ENCODE measurements around the gene ZMIZ1. TPM values are rescaled to one million over a fixed set of nuclear protein-coding genes. Genes with fewer than 3 reads are reported as not detected.

Gene ZMIZ1
- polyA plus RNA-seq, 1 donor from 2014 or later = 4.6 TPM

DNA sequence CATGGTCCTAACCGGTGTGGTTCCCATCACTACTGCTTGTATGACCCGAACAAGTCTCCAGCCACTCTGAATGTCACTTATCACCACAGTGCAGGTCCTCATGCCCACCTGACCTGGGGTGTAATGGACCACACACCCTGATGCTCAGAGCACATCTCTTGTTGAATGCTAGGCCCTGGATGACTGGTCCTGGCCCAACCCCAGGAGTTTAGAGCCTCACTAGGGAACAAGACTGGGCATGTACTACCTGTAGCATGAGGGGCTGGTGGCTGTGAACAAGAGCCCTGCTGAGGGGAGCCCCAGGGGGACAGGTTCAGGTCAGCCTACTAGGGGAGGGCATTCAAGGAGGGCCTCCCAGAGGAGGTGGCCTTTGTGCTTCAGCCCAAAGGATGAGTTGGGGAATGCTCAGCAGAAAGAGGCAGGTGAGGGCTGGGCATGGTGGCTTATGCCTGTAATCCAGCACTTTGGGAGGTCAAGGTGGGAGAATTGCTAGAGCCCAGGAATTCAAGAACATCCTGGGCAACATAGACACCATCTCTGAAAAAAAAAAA, 31.2 kb downstream of the ZMIZ1 start:
- Mint-ChIP-seq H3K9me3 (no peaks in the 10 kb centered on the region), H3K36me3 (no peaks in the 10 kb centered on the region), H3K27ac (no peak overlapping the region), H3K4me3 (peak overlapping the region in 1 of 4 donors; percentile 28), H3K4me1 (peaks cover 6 to 20% (median 16%) of the 10 kb centered on the region in 3 donors), H3K27me3 (peaks cover 28% of the 10 kb centered on the region)

DNA sequence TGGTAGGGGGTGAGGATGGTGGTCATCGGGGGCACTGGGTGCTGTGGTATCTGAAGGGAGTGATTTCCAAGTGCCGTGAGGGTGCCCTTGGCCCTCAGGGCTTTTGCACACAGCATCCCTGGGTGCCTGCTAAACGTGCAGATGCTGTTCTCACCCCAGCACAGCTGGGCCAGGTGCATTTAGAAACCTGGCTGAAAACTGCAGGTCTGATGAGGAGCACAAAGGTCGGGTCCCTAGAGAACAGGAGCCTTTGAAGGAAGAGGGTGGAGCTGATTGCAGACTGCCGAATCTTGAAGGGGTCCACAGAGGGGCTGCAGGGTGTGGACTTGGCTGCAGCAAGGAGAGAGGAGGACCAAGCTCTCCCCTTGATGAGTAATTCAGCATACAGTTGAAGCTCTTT, 32.0 kb downstream of the ZMIZ1 start:
- Mint-ChIP-seq H3K27me3 (peaks cover 28% of the 10 kb centered on the region), H3K9me3 (no peaks in the 10 kb centered on the region), H3K4me1 (peaks cover 6 to 20% (median 16%) of the 10 kb centered on the region in 3 donors), H3K4me3 (no peak overlapping the region), H3K36me3 (no peaks in the 10 kb centered on the region), H3K27ac (no peak overlapping the region)

DNA sequence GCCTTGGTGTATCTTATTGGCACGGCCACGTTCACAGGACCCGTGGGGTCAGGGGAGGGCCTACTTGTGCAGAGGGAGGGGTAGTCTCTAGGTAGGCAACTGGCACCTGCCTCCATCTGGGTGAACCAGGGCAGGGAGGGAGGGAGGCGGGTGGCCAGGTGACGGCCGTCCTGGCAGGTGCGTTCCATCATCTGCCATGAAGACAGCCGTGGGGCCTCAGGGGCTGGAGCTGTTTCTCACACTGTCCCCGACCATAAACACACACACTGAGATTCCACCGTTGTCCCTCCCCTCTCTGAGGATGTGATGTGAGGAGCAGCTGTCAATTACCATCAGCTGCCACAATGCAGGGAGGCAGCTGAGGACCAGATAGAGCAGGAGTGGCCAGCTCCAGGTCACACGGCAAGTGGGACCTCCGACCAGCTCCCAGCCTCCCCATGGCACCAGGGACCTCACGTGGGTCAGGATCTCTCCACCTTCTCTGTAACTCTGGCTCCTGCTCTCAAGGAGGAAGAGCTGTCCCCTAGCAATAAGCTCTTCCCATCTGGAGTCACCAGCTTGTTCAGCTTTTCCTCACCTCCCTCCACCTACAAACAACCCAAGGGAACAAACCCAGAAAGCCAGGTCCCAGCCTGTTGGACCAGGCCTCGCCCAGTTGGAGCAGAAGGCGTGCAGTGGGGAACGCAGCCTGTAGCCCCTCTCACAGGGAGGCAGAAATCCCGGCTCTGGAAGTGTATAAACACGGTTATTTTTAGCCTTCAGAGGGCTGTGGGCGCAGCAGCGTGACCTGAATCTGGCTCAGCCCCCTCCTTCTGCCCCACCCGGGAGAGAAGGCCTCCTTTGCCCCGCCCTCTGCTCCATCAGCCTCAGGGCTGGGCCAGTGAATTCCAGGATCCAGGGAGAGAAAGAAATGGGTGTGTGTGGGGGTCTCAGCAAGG, 33.1 kb downstream of the ZMIZ1 start:
- Mint-ChIP-seq H3K4me1 (peaks cover 6 to 20% (median 14%) of the 10 kb centered on the region in 3 donors), H3K4me3 (peak overlapping the region in 1 of 4 donors; percentile 84), H3K9me3 (no peaks in the 10 kb centered on the region), H3K27me3 (peaks cover 26% of the 10 kb centered on the region), H3K36me3 (no peaks in the 10 kb centered on the region), H3K27ac (no peak overlapping the region)

DNA sequence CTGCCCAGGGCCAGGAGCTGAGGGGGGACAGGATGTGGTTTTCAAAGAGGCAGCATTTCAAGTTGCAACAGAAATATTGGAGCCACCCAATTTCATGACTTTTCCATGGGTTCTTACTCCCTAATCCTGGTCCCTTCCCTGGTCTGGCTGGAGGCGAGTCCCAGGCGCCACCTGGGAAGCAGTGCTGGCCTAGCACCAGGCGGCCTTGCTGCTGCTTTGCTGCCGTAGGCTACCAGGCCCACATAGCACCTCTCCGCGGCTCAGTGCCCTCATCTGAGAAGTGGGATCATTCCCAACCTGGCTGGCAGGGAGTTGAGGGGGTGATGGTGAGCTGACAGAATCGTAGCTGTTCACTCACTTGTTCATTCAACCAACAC, 33.7 kb downstream of the ZMIZ1 start:
- peaks cover 26% of the 10 kb centered on the region for H3K27me3 Mint-ChIP-seq
- H3K4me1 Mint-ChIP-seq = peaks cover 6 to 20% (median 14%) of the 10 kb centered on the region in 3 donors
- no peak overlapping the region for H3K27ac Mint-ChIP-seq
- no peaks in the 10 kb centered on the region for H3K36me3 Mint-ChIP-seq
- no peaks in the 10 kb centered on the region for H3K9me3 Mint-ChIP-seq
- H3K4me3 Mint-ChIP-seq = peak overlapping the region in 1 of 4 donors; percentile 84

DNA sequence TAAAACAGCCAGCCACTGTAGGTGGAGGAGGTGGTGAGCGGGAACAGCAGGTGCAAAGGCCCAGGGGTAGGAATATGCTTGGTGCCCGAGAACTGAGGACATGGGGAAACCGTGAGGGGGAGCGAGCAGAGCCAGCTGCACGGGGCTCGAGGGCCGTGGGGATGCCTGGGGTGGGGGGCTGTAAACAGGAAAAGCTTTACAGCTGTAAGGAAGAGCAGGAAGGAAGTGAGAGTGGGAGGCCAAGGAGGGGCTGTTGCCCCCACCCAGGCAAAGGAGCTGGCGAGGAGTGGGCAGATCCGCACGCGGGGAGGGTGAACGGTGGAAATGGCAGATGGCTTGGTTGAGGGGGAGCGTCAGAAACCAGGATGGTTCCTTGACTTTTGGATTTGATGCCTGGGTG, 34.4 kb downstream of the ZMIZ1 start:
- H3K9me3 Mint-ChIP-seq = no peaks in the 10 kb centered on the region
- H3K4me3 Mint-ChIP-seq = peak overlapping the region in 1 of 4 donors; percentile 24
- no peak overlapping the region for H3K27ac Mint-ChIP-seq
- H3K4me1 Mint-ChIP-seq = peaks cover 6 to 16% (median 14%) of the 10 kb centered on the region in 3 donors
- peaks cover 26% of the 10 kb centered on the region for H3K27me3 Mint-ChIP-seq
- H3K36me3 Mint-ChIP-seq = no peaks in the 10 kb centered on the region

DNA sequence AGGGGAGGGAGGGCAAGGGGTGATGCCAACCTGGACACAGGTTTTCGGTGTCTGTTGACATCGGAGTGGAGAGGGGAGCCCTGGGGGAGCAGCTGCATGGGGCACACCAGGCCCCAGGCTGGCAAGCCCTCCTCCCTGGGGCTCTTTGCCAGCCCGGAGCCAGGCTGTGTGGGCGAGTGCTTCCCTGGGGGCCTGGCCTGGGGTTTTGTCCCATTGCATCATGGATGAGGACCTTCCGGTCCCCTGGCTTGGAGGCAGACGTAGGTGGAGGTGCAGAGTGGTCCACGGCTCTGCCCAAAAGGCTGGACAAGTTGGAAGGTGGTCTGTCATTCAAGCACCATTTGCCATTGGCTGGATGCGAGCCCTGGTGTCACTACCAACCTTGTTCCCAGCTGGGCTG, 34.8 kb downstream of the ZMIZ1 start:
- no peaks in the 10 kb centered on the region for H3K36me3 Mint-ChIP-seq
- H3K4me3 Mint-ChIP-seq = no peak overlapping the region
- peaks cover 26% of the 10 kb centered on the region for H3K27me3 Mint-ChIP-seq
- peaks cover 2 to 13% (median 10%) of the 10 kb centered on the region in 3 donors for H3K4me1 Mint-ChIP-seq
- H3K9me3 Mint-ChIP-seq = no peaks in the 10 kb centered on the region
- no peak overlapping the region for H3K27ac Mint-ChIP-seq

DNA sequence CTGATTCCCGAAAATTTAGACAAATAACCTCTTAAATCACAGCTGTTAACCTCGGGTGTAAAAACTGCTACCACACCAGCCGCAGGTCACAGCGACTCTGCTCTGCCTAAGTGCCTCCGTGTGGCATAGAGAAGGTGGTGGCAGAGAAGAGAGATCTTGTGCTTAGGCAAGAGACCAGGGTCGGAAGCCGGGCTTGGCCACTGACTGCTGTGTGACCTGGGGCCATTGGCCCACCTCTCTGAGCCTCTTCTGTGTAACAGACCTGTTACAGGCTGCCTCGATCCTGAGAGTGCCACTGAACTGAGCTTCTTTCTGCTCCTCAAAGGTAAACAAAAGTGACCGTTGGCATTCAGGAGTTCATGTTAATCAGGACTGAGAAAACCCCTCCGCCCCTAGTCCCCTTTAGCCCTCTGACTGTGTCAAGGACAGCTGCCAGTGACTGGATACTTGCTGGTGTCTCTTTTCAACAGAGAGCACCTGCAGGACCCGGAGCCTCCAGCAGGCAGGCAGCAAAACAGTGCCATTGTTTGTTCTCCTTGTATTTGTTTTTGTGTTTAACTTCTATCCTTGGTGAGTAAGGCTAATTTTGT, 36.5 kb downstream of the ZMIZ1 start:
- H3K27ac Mint-ChIP-seq = no peak overlapping the region
- H3K9me3 Mint-ChIP-seq = no peaks in the 10 kb centered on the region
- H3K4me1 Mint-ChIP-seq = peaks cover 0 to 13% (median 7%) of the 10 kb centered on the region in 3 donors
- no peak overlapping the region for H3K4me3 Mint-ChIP-seq
- H3K36me3 Mint-ChIP-seq = no peaks in the 10 kb centered on the region
- H3K27me3 Mint-ChIP-seq = peaks cover 28% of the 10 kb centered on the region

DNA sequence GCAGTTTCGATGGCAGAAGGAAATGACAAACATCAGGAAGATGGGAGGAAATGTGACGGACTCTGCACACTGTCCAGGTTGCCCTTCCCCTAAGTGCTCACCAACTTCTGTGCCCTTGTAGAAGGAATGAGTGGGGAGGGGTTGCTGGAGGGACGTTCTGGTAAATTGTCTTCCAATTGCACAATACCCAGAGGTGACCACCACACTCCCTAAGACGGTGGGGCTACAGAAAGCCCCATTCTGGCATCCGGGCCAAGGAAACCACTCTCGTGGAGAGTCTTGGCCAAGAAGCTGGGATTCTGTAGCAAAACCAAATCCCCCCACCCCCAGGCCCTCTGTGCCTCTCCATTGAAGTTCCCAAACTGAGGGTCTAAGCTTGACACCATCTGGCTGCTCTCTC, 37.1 kb downstream of the ZMIZ1 start:
- Mint-ChIP-seq H3K4me1 (peaks cover 0 to 13% (median 7%) of the 10 kb centered on the region in 3 donors), H3K36me3 (no peaks in the 10 kb centered on the region), H3K27ac (no peak overlapping the region), H3K4me3 (no peak overlapping the region), H3K9me3 (no peaks in the 10 kb centered on the region), H3K27me3 (peaks cover 24% of the 10 kb centered on the region)

DNA sequence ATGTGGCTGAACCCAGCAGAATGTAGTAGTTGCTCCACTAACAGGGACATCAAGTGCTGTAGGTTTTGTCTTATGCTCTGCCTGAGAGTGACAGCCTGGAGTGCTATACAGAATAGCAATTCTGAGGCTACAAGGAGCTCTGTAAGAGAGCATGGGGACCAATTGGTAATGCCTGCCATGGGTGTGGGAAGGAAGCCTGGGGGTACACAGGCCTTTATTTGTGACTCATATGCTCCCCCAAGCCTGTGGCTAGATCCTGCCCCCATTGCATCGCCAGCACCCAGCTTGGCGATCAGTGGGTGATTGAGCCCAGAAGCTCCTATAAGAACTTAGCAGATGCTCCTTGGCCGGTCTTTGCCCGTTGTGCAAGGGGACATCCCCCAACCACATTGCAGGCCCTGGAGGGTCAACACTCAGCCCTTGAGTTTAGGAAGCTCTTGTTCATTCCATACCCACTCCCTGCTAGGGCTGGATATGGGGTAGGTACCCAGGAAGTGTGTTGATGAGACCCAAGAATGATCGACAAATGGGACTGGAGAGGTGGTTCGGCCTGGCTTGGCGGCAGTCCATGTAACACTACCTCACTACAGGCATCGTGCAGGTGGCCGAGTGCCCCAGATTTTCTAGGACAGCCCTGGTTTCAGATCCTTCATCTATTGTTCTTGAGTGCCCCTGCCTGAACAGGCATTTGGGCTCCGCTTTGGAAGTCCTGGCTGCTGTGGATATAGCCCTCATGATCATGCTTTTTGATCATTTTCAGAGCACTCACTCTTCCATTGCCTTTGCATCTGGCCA, 37.7 kb downstream of the ZMIZ1 start:
- no peak overlapping the region for H3K4me3 Mint-ChIP-seq
- H3K36me3 Mint-ChIP-seq = no peaks in the 10 kb centered on the region
- no peak overlapping the region for H3K27ac Mint-ChIP-seq
- H3K9me3 Mint-ChIP-seq = no peaks in the 10 kb centered on the region
- H3K4me1 Mint-ChIP-seq = peaks cover 0 to 13% (median 7%) of the 10 kb centered on the region in 3 donors
- peaks cover 19% of the 10 kb centered on the region for H3K27me3 Mint-ChIP-seq

DNA sequence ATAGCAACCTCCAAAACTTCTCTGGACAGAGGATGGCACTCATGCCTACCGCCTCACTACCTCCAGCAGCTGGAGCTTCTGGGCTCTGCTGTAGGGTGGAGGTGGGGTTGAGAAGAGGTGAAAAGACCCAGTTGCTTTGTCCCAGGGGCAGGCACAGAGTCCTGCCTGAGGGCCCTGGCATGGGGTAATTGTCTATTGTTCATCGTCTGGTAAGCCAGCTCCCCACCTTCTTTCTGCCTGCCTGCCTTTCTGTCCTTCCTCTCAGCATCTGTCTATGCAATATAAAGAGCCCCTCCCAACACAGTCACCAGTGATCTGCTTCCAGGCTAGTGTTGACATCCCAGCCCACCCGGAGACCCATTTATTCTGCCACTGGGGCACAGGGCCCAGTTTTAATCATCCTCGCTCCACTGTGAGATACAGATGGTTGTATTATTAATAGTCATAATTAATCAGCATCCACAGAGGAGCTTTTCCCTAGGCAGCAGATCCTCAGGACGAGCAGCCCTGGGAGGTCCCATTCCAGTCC, 39.0 kb downstream of the ZMIZ1 start:
- Mint-ChIP-seq H3K4me3 (no peak overlapping the region), H3K27ac (no peak overlapping the region), H3K27me3 (peaks cover 10% of the 10 kb centered on the region), H3K9me3 (no peaks in the 10 kb centered on the region), H3K36me3 (no peaks in the 10 kb centered on the region), H3K4me1 (peaks cover 0 to 9% (median 3%) of the 10 kb centered on the region in 3 donors)

DNA sequence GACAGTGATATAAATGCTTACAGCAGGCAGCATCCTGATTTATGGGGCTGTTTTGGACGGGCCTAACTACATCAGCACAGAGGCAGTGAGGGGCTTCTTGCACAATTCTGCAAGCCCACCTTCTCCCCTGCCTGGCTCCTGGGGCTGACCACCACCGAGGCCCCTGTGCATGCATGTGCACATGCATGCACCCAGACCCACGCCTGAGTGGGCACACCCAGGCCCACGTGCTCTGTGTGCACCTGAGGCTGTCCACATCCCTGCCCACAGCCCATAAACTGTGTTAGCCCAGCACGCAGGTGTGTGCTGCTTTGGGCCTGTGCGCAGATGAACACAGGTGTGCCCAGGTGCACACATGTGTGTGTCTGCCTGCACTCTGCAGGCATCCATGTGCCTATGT, 40.0 kb downstream of the ZMIZ1 start:
- H3K4me3 Mint-ChIP-seq = no peak overlapping the region
- no peaks in the 10 kb centered on the region for H3K9me3 Mint-ChIP-seq
- H3K36me3 Mint-ChIP-seq = no peaks in the 10 kb centered on the region
- peaks cover 0 to 4% (median 2%) of the 10 kb centered on the region in 3 donors for H3K4me1 Mint-ChIP-seq
- H3K27ac Mint-ChIP-seq = no peak overlapping the region
- peaks cover 5% of the 10 kb centered on the region for H3K27me3 Mint-ChIP-seq

DNA sequence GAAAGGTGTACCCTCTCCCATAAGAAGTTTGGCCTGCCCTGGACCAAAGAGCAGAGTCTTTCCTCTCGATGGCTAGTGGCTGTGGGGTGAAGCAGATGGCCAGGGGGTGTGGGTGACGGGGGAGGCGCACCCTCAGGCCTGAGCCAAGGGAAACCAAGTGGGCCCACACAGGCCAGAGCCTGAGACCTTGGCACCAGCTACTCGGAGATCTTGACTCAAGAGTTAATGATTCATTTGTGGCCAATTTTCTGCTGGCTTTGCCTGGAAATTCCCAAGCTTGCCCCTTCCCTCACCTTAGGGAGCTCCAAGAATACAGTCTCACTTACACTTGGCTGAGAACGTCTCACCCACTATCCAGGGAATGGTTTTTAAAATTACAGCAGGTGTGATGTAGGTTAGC, 42.7 kb downstream of the ZMIZ1 start:
- Mint-ChIP-seq H3K4me3 (no peak overlapping the region), H3K36me3 (no peaks in the 10 kb centered on the region), H3K9me3 (no peaks in the 10 kb centered on the region), H3K27me3 (peaks cover 6% of the 10 kb centered on the region), H3K27ac (no peak overlapping the region), H3K4me1 (peaks cover 4 to 8% (median 5%) of the 10 kb centered on the region in 3 donors)

DNA sequence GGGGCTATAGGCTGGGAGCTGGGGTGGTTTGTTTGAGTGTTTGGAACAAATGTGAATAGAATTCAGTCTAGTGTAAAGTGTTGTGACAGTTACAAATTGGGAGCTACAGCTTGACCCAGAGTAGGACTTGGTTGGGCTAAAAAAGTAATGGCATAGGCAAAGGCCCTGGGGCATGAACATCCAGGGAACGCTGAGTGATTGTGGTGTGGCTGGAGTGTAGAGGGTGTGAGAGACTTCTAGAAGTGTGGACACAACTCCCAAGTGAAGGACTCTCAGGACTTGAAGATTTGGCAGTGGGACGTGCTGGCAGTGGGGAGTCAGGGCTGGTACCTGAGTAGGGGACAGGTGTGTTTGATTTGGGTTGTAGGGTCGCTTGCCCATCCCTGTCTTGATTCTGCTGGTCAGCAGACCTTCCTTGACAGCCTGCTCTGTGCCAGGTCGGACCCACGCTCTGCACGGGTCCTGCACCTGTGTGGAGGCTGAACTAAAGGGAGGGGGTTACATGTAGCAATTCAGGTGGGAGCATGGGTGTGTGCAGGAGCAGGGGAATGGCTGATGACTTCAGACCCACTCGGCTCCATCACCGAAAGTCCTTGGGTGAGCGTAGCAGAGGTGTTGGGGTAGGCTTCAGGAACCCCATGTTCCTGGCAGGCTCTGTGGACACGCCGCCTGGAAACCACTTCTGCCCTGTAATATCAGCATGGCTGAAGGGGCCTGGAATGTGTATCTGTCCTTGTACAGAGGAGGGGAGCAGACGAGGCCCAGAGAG, 43.3 kb downstream of the ZMIZ1 start:
- no peaks in the 10 kb centered on the region for H3K36me3 Mint-ChIP-seq
- H3K4me3 Mint-ChIP-seq = no peak overlapping the region
- peaks cover 6% of the 10 kb centered on the region for H3K27me3 Mint-ChIP-seq
- H3K27ac Mint-ChIP-seq = no peak overlapping the region
- peaks cover 5 to 8% (median 5%) of the 10 kb centered on the region in 3 donors for H3K4me1 Mint-ChIP-seq
- no peaks in the 10 kb centered on the region for H3K9me3 Mint-ChIP-seq

DNA sequence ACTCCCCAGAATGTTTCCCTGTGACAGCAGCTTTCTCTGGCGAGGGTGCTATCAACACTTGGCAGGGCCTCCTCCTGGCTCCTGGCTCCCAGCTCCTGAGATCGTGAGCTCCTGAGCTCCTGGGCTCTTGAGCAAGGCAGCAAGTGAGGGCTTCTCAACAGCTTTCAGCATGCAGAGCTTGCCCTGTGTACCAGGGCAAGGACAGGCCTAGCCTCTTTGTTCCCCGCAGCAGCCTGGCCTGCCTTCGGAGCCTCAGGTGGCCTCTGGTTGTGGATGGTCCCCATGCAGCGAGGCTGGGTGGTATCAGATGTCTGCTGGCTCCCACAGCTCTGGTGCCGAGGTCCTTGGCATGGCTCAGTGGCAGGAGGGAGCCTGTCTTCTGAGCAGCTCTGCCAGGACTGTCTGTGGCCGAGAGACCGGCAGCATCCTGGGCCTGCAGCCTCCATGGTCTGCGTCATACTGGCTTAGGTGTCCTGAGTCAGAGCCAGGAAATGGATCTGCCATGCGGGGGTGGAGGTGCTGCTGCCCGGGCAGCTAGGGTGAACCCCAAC, 44.2 kb downstream of the ZMIZ1 start:
- Mint-ChIP-seq H3K4me3 (no peak overlapping the region), H3K27ac (no peak overlapping the region), H3K27me3 (peaks cover 6% of the 10 kb centered on the region), H3K4me1 (peaks cover 5 to 8% (median 5%) of the 10 kb centered on the region in 3 donors), H3K9me3 (no peaks in the 10 kb centered on the region), H3K36me3 (no peaks in the 10 kb centered on the region)

Data from IgD-negative memory B cell (primary cell).